CD4-positive, alpha-beta T cell treated with Interleukin-17A for 4 hours (primary cell): Measurements from ENCODE around the gene ARID1A.

Experiments
- DNase-seq: peaks from one replicate; pipeline ENCODE4 v3.0.0-alpha.2; 2020; ENCODE audit warnings: mixed read lengths

Gene ARID1A

DNA sequence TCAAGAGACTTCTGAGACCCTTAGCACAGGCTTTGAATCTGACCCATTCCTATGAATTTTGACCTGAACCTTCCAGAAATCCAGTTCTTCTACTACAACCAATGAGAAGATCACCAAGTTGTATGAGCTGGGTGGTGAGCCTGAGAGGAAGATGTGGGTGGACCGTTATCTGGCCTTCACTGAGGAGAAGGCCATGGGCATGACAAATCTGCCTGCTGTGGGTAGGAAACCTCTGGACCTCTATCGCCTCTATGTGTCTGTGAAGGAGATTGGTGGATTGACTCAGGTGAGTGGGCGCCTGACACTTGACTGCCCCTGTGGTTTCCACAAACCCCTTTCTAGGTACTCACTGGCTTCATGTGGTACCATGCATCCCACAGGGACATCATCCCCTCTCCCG lies 71.9 kb downstream of the ARID1A start:
- no peak for DNase-seq

DNA sequence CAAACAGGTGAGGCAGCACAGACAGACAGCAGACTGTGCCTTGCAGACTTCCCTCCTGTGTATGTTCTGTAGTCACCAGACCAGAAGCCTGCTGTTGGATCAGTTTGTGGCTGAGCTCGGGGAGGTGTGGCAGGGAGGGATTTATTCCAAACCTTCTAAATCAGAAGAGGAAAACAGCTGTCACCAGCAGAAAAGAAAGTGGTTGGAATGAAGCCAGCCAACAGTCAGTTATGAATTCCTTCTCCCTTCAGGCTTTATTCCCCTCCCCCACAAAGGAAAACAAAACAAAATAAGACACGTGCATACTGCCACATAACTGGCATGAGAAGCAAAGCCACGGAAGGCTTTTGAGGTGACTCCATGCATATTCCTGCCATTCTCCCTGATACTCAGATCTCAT lies 72.9 kb downstream of the ARID1A start:
- no peak for DNase-seq

DNA sequence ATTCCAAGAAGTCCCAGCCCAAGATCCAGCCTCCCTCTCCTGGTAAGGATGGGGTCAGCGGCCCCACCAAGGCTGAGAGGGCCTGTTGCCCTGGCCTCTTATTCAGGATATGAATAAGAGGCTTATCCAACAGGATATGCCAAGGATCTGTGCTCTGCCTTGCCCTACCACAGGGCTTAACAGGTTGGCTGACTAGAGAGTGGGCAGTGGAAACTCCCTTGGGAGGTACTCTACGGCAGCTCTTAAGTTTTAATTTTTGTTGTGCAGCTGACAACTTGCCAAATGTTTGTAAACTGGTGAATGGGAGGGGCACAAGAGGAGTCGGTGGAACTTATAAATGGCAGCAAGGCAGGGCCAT lies 75.4 kb downstream of the ARID1A start:
- no peak for DNase-seq

DNA sequence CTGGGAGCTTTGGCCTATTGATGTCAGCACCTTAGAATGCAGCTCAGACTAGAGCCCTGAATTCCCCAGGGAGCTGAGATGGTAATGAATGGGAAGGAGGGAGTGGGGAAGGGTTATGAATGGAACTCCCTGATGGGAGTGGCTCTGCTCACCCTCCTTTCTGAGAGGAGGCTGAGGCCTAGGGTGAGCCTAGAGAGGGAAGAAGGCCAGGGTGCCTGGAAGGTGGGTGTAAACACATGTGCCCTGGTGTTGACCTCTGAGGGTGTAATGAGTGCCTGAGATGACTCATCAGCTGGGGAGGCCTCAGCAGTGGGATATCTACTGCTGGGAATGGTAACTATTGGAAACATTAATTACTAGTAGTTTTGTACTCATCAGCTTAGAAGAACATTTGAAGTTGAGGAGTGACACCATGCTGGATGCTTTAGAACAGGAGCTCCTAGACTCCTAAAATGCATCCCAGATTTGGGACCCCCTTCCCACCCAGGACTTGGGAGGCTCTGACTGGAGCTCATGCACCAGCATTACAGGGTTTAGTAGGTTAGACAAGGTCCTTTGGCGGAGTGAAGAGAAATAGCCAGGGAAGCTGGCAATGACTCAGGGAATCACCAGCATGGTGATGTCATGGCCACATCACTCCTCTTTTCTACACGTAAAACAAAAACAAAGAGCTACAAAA lies 76.0 kb downstream of the ARID1A start:
- peak; percentile 21 for DNase-seq

DNA sequence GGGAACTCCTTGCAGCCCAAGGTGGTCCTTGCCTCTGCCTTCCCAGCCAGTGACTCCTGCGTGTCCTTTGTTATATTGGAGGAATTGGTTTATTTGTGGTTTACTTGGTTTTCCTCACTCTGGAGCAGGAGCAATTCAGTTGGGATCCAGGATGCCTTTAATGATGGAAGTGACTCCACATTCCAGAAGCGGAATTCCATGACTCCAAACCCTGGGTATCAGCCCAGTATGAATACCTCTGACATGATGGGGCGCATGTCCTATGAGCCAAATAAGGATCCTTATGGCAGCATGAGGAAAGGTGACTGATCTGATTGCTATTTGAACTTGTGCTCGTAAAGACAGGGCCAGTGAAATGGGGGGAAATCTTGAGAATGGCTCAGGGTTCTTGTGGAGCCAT lies 76.9 kb downstream of the ARID1A start:
- no peak for DNase-seq

DNA sequence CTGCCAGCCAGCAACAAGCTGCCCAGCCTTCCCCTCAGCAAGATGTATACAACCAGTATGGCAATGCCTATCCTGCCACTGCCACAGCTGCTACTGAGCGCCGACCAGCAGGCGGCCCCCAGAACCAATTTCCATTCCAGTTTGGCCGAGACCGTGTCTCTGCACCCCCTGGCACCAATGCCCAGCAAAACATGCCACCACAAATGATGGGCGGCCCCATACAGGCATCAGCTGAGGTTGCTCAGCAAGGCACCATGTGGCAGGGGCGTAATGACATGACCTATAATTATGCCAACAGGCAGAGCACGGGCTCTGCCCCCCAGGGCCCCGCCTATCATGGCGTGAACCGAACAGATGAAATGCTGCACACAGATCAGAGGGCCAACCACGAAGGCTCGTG lies 78.6 kb downstream of the ARID1A start:
- no peak for DNase-seq

DNA sequence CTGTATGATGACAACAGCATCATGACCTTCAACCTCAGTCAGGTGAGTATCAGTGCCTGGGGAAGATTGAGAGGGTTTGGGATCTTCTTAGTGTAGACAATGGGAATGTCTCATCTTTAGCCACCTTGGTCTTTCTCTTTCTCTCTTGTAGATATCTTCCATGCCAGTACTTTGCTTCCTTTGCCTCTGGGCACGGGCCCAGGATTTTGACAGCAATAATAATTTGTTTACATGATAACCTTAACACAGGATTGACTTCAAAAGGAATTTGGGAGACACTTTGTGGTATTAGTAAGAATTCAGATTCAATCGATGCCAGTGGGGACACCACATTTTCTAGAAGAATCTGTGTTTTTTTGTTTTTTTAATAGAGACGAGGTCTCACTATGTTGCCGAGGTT lies 79.9 kb downstream of the ARID1A start:
- no peak for DNase-seq

DNA sequence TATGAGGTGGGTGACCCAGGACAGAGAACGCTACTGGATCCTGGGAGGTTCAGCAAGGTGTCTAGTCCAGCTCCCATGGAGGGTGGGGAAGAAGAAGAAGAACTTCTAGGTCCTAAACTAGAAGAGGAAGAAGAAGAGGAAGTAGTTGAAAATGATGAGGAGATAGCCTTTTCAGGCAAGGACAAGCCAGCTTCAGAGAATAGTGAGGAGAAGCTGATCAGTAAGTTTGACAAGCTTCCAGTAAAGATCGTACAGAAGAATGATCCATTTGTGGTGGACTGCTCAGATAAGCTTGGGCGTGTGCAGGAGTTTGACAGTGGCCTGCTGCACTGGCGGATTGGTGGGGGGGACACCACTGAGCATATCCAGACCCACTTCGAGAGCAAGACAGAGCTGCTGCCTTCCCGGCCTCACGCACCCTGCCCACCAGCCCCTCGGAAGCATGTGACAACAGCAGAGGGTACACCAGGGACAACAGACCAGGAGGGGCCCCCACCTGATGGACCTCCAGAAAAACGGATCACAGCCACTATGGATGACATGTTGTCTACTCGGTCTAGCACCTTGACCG lies 83.4 kb downstream of the ARID1A start:
- no peak for DNase-seq

DNA sequence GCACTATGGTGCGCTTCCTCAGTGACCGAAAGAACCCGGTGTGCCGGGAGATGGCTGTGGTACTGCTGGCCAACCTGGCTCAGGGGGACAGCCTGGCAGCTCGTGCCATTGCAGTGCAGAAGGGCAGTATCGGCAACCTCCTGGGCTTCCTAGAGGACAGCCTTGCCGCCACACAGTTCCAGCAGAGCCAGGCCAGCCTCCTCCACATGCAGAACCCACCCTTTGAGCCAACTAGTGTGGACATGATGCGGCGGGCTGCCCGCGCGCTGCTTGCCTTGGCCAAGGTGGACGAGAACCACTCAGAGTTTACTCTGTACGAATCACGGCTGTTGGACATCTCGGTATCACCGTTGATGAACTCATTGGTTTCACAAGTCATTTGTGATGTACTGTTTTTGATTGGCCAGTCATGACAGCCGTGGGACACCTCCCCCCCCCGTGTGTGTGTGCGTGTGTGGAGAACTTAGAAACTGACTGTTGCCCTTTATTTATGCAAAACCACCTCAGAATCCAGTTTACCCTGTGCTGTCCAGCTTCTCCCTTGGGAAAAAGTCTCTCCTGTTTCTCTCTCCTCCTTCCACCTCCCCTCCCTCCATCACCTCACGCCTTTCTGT lies 84.6 kb downstream of the ARID1A start:
- DNase-seq = no peak

DNA sequence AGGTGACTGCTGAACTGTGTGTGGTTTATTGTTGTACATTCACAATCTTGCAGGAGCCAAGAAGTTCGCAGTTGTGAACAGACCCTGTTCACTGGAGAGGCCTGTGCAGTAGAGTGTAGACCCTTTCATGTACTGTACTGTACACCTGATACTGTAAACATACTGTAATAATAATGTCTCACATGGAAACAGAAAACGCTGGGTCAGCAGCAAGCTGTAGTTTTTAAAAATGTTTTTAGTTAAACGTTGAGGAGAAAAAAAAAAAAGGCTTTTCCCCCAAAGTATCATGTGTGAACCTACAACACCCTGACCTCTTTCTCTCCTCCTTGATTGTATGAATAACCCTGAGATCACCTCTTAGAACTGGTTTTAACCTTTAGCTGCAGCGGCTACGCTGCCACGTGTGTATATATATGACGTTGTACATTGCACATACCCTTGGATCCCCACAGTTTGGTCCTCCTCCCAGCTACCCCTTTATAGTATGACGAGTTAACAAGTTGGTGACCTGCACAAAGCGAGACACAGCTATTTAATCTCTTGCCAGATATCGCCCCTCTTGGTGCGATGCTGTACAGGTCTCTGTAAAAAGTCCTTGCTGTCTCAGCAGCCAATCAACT lies 85.5 kb downstream of the ARID1A start:
- no peak for DNase-seq

DNA sequence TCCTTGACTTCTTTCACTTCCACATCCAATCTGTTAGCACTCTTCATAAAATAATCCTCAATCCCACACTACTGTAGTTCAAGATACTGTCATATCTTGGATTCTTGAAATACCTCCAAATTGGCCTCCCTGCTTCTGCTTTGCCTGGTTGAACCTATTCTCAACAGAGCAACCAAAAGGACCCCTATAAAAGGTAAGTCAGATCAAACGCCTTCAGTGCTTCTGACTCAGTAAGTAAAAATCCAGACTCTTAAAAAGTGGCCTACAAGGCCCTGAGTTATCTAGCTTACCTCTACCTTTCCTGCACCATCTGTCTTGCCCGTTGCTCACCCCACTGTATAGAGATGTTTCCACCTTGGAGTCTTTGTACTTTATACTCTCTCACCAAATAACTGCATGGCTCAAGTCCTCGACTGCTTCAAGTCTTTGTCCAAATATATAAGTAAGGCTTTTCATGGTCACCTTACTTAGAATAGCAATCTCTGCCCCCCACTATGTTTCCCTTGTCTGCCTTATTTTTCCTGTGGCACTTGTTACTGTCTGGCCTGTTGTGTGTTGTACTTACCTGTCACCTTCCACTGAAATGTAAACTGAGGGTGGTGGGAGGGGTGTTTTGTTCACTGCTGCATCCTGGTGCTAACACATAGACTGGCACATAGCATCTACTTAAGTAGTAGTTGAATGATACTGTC lies 86.9 kb downstream of the ARID1A start:
- DNase-seq = no peak

DNA sequence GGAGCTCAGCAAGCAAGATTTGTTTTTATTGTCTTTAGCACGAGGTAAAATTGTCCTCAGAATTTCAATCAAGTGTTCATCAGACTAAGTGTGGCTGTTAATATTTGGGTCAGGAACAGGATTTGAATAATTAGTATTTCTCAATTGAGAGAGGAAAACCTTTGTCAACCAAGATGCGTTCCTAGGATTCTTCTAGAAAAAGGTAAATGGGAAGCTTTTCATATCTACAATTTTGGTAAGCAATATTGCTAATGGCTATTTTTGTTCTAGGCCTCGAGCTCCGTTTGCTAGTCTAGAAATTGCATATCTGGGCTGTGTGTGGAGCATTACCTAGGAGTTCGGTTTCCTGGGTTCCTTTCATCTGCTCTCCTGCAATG lies 87.8 kb downstream of the ARID1A start:
- DNase-seq = no peak

DNA sequence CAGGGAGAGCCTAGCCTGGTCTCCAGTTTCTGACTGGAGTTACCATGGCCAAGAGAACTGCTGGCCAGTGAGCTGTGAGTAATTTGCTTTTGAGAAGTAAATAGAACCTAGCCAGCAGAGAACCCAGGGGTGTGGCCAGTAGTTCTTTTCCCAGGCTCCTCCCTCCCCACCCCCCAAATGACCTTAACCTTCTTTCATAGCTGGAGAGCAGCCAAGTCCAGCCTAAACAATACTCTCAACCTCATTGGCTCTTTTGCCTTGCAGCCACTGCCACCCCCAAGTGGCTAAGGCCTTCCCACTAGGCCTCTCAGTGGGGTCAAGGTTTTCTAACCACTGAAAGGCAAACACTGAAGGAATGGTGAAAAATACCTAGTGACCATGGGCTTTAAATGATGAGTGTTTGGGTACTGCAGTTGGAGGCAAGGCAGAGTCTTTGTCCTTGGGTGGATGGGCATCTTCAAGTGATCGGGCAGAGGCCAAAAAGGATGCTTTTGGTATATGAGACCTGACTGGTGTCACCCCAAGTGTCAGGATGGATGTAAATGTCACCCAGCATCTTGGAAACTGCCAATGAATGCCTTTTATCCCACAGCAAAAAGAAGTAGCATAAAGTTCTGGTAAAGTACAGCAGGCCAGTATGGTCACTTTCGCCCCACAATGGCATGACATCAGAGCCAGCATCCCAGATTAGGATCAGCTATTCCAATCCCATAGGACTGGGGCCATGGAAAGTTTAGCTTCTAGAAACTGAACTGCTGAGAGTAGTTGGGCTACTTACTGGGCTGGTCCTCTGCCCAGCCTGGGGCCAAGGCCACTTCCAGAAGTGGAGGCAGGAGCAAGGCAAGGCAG lies 88.4 kb downstream of the ARID1A start:
- DNase-seq = no peak

DNA sequence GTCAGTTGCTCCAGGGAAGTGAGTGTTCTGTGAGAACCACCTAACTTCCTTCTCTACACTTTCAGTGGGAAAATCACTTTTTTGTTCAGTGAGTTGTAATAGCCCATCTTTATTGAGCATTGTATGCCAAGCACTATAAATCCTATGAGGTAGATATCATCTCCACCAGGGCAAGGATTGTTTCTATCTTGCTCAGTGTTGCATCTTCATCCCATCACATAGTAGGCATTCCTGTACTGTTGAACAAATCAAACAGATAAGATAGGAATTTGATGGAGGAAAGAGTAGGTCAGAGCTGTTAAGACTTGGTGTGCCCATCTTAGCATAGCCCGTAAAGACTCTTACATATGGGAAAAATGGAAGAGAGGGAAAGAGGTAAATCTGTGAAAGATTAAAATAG lies 89.1 kb downstream of the ARID1A start:
- no peak for DNase-seq

DNA sequence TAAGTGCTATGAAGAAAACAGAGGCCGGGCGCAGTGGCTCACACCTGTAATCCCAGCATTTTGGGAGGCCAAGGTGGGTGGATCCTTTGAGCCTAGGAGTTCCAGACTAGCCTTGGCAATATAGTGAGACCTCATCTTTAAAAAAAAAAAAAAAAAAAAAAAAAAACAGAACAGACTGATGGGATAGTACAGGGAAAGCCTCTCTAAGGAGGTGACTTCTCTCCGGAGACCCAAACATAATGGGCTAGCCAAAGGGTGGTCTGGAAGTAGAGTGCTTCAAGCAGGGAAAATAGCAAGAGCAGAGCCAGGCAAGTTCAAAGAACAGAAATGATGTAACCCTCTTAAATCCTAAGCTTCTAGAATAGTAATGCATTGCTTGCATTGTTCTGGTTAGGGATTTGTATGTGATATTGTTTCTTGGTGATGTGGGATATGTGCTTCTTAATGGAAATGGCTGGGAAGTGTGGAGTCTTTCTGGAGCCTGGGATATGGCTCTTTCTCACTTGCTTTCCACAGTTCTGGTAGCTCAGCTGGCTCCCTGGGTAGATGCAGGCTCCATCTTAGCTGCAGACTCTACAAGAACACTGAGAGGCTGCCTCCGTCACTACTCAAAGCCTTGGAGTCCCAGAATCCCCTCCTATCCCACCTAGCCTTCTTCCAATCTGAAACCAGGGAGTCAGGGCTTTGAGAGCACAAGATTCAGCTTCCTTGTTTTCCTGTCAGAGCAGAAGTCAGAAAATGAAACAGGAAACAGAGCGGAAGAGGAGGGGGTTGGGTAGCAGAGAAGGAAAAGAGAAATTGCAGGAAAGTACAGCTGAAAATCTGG lies 90.0 kb downstream of the ARID1A start:
- DNase-seq = peak; percentile 30

DNA sequence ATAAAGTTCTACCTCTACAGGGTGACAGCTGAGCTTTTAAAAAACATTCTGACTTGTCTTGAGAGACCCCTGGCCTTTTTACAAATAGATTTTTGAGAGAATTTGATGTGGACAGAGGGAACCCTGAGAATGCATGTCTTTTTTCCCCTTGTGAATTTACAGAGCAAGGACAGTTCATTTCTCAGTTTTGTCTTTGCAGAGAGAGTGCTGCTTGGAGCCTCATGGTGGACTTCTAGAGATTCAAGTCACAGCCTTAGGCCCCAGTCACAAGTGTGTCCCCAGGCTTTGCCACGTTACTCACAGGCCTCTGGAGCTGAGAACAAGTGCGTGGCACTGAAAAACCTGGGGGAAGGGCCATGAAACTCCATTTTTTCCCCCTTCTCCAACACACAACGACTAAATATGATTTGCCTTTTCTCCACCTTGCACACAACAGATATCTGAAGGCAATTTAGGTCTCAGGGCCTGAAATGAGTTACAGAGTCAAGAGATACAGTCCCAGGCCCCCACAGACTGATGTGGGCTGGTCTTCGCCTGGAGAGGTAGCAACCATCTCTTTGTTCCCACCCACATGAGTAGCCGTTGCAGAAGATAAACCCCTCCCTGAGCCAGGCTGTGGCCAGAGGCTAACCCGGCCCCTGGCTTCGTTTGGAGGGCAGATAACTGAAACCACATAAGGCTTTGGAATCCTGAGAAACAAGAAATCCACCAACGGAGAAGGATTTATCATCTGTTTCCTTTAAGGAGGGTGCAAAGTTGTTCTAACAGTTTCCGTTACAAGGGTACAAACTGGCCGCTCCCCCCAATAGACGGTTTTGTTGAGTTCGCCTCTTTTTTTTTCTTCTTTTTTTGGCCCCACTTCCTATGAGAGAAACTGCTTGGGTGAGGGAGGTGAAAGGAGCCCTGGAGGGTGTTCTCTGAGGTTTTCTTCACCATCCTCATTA lies 90.9 kb downstream of the ARID1A start:
- DNase-seq = peak; percentile 44

DNA sequence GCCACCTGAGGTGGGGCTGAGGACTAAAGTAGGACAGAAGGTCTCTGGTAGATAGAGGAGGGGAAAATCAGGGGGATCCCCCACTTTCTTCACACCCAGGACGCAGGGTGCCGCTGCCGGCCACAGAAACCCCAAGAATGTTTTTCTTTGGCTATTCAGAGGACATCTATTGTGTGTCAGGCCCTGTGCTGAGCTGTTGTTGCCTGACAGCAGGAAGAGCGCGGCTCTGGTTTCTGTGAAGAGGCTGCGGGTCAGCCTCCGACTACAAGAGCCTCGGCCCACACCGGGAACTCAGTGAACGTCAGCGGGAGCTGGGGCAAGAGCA lies 91.5 kb downstream of the ARID1A start:
- DNase-seq = peak; percentile 67

DNA sequence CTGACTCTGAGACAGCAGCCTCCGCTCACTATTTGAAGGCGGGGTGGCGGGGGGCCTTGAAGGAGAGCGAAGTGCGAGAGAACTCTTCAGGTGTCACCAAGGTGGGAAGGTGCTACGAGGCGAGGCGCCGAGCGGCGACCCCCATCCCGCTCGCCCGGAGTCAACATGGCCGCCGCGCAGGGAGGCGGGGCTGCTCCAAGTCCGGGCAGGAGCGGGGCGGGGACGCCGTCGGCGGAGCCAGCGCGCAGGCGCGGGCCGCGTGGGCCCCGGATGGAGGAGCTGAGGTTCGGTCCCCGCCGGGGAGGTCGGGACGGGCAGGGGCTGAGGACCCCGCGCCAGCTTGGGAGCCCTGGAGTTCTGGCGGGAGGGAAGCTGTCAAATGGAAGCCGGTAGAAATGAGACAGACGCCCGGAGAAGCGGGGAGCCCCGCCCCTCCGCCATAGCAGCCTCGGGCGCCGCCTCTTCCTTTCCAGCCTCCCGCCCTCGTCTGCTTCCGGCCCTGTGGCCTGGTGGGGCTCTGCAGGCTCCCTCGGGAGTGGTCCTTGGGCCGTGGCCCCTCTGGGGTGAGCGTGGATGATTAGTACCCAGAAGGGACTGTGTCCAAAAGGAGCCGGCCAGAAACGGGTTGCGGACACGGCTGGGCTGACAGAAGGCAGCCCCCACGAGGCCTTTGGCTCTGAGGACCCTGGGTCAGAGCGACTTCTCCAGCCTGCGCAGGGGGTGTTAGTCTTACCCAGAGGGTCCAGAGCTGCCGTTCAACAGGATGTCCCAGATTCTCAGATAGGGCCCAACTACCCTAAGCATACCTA lies 92.1 kb downstream of the ARID1A start, which contains the start of gene PIGV:
Gene PIGV, plus strand, starts transcription at position 245 of the 809 bp plus-strand sequence. CDS start 2,866 bp downstream, outside the sequence.
- DNase-seq = peak; percentile 91

DNA sequence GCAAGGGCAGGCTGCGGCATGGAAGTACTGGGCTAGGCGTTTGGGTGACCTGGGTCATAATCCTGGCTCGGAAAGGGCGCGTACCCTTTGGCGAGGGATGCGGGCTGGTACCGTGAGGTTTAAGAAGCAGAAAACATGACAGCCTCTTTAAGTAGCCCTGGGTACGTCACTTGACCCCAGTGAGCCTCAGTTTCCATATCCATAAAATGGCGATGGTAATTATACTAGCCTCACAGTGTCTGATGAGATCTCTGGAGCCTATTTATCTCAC lies 92.6 kb downstream of the ARID1A start:
- DNase-seq = no peak
